AG08395 (cell line): Measurements from ENCODE around the gene VDR.

Source experiments
- DNase-seq: peaks from one replicate; pipeline ENCODE4 v3.0.0; 2012; ENCODE audit warnings: mixed read lengths, low spot score

The VDR gene

DNA sequence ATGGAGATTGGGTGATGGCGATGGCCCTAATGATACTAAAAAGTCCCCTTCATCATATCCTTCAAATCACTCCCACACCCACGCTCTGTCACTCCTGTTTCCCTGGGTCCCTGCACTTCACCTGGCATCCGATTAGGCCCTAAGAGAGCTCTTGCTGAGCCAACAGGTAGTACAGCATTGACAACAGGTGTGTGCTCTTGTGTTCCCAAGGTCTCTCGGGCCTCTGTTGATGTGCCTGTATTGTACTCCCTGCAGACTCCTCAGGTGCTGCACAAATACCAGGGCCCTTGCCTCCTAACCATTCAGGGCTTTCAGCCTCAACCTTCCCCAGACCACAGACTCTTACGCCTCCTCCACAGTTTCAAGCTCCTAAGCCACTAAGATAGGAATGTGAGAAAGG is 25.8 kb upstream of the VDR start:
- DNase-seq = no peak

DNA sequence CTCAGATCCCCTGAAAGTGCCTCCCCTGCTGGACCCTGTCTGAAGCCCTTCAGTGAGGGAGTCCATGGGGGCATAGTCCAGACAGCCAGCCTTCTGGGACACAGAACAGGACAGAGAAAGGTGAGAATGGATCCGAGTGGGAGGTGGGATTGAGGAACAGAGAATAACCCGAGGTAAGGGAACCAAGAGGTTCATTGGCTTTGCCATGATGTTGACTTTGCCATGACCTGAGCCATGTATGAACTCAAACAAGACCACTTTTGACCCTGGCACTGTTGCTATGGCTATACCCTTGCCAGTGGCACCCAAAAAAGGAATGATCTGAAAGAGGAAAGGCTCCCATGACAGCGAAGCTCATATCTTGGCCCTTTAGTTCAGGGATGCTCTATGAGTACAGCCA is 22.6 kb upstream of the VDR start:
- no peak for DNase-seq

DNA sequence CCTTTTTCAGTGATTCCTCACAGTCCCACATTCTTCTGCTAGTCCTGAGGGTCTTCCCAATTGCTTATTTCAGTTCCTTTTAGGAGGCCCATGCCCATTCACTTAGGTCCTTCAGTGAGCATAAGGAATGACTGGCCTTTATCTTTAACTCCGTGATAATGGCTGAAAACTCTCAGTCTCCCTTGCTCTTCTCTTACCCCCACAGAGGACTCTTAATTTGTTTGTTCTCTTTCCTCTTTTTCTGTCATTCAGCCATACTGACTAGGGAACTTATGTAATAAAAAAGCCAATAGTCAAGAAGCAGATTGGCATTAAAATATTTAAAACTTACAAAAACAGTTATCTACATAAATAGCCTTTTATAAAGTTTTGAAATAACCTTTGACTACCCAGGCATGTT is 17.1 kb upstream of the VDR start:
- DNase-seq = no peak

DNA sequence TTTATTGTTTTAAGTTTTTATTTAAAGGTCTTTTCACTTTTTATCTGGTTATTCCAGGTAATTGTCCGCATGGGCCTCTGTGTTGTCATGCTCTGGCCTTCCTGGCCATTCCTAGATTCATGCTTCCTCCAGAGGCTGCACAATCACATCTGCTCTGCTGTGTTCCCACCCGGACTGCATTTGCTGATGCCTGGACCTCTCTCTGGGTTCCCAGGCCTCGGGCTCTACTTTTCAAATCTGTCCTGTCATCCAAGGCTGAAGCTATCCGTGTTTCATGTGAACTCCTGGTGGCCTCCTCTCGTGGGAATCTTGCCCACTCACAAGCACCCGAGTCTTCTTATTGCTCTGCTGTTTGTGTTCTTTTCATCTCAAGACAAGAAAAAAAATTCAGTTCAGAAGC is 16.1 kb upstream of the VDR start:
- DNase-seq = no peak

DNA sequence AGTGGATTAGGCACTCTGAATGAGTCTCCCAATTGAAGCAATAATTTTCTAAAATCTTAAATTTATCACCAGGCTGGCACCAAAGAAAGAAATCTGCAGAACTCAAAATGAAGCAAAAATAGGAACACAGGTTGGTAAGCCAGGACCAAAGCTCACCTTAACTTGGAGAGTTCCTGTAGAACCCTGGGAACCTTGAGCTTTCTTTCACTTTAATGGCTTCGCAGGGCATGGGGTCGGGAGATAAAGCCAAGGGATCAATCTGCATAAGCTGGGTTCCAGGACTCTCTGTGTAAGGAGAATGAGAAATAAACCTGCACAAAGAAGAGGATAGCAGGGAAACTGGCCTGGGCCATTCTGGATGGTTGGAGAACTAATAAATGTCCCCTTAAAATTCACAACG is 8.3 kb upstream of the VDR start:
- DNase-seq = no peak

DNA sequence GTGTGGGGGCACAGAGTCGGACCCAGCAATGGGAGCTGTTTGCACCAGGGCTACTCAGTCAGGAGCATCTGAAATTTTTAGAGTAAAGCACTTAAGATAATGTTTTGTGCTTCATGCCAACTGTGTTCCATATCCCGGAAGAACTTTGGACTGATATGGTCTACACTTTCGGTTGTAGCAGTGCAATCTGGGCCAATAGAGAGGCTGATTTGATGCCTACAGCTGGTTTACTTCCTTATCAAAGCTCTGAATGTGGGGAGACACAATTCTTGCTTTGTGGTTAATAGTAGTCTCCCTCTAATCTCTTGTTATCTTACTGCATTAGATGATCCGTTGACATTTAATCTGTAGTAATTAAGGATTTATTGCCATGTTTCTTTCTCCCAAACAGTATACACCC is 7.8 kb upstream of the VDR start:
- DNase-seq = no peak

DNA sequence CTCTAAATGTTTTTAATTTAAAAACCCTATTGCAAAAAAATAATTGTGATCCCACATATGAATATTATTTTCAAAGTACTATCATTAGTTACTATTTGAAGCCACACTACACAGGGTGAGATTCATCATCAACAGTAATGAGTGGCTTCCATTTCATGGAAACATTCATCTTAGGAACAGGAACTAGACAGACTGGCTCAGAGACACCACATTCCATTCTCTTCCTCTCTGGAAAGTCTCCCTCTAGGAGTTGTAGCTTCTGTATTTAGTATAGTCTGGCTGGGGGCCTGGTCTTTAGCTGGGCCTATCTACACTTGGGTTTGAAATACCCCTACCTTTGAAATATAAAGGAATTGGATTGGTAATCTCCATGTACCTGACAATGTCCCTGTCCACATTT is 6.2 kb upstream of the VDR start:
- peak; percentile 29 for DNase-seq

DNA sequence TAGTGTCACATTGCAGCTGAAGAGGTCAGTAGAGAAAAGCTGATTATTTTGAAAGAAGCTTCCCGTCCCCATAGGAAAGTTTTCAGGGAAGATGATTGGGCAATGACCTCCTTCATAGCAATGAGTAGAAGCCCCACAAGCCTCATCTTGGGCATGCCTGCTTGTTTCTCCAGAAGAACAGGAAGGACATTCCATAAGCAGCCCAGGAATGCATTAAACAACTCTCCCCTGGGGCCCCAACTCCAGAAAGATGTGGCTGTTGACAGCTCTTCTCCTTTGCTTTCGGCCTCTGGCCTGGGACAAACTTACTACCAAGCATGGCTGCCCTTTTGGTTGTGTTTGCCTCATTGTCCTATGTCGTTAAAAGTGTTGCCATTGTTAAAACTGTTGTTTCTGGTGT is 5.7 kb upstream of the VDR start:
- peak; percentile 59 for DNase-seq

DNA sequence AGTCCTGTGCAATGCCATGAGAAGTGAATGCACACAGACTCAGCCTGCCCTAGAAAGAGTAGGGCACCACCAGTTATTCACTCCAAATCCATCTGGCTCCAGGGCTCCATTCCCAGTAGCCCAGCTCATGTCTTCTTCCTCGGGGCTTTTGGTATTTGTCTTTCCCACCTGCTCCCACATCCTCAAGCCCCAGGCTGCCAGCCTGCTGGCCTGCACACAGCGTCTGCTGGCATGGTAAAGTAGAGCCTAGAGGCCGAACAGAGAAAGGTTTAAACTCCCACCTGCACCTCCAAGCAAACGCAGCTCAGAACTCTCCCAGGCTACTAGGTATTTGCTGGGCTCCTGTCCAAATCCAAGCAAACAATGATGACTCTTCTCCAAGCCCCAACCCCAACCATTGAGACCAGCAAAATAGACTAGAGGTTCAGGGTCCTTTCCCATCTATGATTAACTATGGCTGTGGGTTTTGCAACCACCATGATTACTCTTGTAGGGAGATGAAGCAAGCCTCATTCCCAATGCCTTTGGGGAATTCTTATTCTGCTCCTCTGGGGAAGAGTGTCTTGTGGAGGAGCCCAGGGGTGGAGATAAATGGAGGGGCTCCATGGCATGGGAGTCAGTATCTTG is 5.2 kb upstream of the VDR start:
- no peak for DNase-seq

DNA sequence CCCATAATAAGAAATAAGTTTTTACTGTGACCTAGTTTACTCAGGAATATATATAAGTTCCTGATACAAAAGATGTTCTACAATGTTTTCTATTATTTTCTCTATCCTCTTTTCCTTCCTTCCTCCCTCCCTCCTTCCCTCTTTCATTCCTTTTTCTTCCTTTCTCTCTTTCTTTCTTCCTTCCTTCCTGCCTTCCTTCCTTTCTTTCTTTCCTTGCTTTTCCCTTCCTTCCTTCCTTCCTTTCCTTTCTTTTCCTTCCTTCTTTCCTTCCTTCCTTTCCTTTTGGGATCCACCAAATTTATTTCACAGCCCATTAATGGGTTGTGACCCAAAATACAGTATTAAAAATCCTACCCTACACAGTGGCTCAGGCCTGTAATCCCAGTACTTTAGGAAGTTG is 3.9 kb upstream of the VDR start:
- DNase-seq = no peak

DNA sequence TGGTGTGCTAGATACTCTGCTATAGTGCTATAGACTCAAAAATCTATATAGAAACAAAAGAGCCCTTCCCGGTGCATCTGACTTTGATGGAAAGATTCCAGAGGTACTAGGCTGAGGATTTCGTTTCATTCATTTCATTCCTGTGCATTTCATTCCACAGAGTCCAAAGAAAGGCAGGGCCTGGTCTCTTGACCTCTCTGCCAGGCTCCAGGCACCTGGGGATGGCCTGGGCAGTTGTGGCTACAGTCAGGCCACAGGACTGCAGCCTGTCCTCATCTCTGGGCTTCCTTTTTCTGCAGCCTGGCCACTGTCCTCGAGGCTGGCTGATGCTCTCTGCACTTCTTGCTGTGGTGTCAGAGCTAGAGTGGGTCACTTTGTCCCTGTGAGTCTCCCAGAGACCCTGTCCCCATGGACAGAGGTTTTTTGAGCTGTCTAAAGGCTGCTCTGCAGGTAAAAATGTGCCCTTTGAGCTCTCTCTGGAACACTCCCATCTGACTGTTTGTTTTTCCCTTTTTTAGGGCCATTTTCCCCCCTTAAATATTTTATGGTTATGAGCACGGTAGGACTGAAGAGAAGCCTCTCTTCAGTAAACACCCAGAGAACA is 3.2 kb upstream of the VDR start:
- DNase-seq = no peak

DNA sequence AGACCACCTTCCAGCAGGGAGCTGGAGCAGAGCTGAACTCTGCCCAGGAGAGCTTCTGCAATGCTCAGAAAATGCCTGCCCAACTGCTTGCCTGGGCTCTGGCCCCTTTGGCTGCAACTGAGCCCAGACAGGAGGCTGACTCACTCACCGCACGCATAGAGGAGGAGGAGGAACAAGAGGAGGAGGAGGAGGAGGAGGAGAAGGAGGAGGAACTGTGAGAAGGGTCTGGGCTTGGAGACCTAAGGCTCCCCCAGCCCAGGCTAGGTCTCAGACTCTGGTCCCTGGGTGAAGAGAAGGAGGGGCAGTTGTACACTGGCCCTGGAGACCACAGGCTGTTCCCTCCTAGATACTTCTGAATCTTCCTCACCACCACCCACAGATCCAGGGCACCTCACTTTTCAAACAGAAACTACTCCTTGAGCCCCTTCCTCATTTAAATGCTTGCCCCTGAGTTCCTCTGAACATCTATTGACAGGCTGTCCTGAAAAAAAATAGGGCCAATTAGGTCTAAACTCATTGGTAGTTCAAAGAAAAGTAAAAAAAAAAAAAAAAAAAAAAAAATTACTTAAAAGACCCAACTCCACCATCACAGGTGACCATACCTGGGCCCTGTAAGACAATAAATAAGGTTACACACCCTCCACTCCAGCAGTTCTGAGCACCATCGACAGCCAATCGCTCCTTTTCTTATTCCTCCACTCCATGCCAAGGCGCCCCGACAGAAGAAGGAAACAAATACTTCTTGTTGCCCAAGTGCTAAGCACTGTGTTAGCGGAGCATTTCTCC is 674 bp downstream of the VDR start:
- peak; percentile 76 for DNase-seq

DNA sequence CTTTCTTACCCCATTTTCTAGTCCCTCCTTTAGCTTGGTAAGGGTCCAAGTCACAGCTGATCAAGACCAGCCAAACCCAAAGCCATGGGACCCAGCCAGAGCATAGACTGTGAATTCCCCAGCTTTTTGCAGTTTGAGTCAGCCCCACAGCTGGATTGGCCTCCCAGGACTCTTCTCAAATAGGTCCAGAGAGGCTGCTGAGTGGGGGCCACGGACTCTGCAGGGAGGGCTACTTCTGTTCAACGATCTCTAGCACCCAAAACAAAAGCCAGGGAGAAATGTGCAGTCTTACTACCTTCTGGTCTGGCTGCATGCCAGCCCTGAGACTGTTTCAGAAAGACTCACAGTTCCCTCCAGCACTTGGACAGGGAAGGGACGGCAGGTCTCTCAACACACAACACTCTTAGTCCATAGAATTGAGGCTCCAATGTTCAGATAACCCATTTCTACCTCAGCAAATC is 1.6 kb downstream of the VDR start:
- peak; percentile 75 for DNase-seq

DNA sequence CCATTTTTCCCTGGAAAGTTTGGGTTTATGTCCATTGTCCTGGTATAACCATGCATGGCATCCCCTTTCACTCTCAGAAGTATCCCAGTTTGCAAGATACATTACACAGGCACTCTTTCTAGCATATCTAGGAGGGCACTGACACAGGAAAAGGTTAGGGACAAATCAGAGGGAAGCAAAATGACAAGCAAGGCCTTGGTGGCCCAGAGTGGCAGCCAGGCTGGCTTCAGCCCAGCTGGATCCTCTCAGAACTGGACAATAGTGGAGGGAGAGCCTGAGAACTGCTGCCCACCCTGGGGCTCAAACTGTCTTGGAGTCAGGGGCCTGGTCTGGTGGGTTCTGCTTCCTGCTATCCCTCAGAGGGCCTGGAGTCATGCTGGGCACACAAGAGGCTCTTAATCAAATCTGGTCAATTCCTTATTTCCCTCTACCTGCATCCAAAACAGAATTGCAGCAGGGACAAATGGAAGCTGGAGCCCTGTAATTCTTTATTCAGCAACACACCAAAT is 2.6 kb downstream of the VDR start:
- DNase-seq = no peak

DNA sequence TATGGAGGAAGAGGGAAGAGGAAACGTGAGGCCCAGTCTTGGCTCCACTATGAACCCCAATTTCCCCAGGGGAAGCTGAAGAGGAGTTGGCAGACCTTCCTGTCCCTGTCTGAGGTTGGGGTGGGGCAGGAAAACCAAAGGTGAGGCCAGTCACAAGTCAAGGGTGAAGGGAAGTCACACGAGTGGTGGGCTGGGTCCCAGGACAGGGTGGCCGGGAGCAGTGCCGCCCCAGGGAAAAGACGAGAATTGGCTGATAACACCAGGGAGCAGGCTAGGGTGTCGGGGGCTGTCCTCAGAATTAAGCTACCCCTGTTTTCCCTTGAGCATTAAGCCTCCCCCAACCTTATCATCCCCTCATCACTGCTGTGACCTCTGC is 3.1 kb downstream of the VDR start:
- DNase-seq = no peak

DNA sequence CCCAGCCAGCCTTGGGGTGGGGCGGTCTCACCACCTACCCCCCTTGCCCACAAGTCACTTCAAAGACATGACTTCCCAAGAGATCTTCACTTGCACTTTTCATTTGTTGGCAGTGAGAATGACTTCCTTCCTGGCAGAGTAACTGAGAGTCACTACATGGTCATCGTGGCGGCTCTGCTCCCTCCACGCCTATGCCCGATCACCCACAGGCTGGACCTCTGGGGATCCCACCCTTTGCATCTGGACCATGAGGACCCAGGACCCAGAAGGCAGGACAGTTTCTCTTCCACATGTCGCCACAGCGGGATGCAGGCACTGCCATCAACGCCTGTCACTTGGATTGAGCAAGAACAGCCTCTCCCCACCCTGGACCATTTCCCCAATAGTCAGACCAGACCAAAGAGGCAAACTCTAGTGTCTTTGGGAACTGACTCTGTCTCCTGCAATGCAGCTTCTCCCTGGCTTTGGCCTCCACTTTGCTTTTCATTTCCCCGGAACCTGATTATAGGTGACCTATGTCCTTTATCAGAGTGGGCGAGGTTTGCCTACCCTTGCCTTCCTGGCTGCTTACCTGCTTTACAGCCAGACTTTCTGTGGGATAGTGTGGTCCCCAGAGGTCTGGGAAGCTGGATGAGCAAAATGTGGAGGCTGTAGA is 3.6 kb downstream of the VDR start:
- DNase-seq = no peak

DNA sequence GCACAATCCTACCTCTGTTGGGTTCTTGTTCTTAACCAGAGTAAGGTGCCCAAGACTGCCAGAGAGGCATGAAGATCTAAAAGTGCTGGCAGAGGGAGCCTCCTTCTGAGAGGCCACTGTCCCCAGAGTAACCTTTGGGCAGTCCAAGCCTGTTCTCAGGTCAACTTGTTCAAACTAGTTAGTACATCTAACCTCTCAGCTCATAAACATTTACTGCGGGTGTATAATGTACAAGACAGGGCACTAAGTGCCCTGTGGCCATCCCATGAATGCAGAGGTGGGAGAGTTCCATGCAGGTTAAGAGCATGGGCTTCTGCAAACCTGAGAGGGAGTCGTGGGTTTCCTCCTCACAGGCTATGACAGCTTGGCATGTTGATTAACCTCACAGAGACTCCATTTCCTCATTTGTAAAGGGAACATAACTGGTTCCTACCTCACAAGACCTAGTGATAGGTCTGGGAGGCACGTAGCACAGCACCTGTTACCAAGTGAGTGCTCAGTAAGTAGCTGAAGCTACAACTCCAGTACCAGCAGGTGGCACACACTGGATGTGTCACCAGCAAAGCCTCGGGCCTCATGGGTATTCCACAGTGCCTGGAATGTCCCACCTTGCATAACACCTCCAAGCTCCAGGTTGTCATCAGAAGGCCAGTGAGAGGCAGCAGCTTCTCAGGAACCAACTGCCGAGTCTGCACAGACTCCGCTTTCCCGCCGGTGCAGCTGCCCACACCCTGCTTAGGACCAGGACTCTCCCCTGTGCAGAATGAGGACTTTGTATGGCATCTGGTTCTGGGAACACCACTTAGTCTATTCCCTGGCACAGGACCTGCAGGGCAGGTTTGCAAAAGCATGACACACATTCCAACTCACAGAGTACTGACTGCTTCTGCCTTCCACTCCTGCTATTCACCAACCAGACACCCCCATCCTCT is 4.4 kb downstream of the VDR start:
- DNase-seq = no peak

DNA sequence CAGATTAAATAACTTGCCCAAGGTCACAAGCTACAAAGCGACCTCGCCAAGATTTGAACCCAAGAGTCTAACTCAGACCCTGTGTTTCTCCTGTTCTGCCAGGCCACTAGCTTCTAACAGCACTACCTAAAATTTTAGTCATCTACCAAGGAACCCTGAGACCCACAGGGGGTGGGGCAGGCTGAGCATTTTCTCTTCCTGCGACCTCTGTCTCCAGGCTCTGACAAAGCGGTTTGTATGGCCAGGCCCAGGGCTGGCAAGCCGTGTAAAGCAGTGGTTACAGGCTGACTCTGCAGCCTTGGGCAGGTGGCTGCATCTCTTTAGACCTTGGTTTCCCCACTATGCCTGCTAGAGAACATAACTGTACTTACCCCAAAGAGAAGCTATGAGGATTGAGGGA is 5.3 kb downstream of the VDR start:
- no peak for DNase-seq

DNA sequence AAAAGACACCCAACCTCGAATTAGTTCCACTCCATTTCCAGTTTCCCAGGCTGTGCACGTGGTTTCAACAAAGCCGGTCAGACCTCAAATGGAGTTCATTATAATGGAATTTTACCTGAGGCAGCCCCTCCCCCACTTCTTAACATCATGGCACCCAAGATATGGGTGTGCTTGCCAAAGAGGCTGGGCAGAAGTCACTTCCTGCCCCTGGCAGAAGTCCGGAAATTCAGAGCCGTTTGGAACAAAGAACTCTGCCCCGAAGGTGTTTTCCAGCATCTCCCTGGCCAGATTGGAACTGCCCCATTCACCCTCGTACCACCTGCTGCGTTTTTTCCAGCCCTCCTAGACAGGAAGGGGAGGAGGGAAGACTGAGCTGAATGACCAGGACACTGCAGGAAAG is 8.2 kb downstream of the VDR start:
- DNase-seq = no peak

DNA sequence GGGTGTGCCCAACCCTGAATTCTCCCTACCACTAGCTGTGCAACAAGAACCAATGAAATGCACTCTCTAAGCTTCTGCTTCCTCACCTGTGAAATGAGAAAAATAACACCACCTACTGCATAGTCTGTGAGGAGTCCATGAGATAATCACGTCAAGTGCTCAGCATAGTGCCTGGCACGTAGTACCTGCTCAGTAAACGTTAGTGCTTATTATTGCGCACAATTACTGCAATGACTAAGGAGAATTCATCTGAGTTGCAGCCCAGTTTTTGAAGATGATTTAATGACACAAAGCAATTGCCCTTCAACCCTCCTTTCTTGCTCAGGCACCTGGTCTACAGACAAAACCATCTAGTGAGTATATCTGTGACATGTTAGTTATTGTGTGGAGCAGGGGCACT is 8.8 kb downstream of the VDR start:
- no peak for DNase-seq

DNA sequence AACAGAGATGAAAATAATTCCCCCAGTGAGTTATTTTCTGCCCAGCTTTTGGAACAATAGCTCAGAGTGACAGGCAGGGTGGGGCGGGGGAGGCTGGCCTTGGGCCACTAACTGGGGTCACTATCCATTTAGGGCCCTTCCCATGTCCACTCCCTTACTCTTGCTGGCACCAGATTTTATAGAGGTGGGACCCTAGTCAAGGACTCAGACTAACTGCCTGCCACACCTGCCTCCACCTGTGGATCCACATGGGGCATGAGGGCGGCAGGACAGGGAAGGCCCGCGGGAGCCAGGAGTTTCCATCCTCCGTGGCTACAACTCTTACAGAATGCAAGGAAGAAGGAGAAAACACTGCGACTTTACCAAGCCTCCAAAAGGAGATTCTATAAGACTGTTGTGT is 10.1 kb downstream of the VDR start:
- no peak for DNase-seq

DNA sequence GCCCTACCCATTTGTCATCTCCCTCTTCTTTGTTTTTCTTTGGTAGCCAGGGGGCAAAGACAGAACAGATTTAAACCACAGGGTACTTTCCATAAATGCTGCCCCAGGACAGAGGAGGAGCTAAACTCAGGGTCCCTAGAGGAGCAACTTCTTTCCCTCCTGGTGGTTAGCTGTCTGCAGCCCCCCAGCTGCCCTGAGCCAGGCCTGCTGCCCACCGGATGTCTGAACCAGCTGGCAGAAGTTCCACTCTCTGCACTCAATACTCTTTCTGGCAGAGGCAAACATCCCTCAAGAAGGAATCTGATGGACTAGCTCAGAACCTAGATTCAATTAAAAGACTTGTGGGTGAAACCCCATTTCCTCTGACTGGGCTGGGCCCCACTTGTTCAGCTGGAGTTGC is 10.7 kb downstream of the VDR start:
- no peak for DNase-seq
